OCI-M2 (cell line): ENCODE measurements around the gene CCNC.

Experiments
- DNase-seq: peaks from one replicate; lab custom pipeline; 2025; ENCODE audit not compliant: unreplicated experiment; lab: John Stamatoyannopoulos, UW

CCNC gene

GRCh38 chr6:99568103-99568933, at the start of gene CCNC:
Gene CCNC (minus strand): TSS chr6:99568660. CDS start chr6:99568527, 133 bp downstream.
- peak; percentile 92 for DNase-seq

GRCh38 chr6:99617131-99617530, 48.7 kb upstream of the CCNC start:
- no peak for DNase-seq

GRCh38 chr6:99614430-99615186, 46.1 kb upstream of the CCNC start:
- DNase-seq, result no peak

GRCh38 chr6:99613705-99614429, 45.4 kb upstream of the CCNC start:
- DNase-seq, result peak; percentile 75

- peak; percentile 75 for DNase-seq
These were observed 44.9 kb upstream of the CCNC start for GRCh38 chr6:99613409-99613704.

GRCh38 chr6:99612551-99613408, 44.3 kb upstream of the CCNC start:
- DNase-seq, result no peak

GRCh38 chr6:99611148-99611547, 42.7 kb upstream of the CCNC start:
- no peak for DNase-seq

GRCh38 chr6:99609905-99610489, 41.5 kb upstream of the CCNC start:
- no peak for DNase-seq

- no peak for DNase-seq
These were observed 40.5 kb upstream of the CCNC start for GRCh38 chr6:99608886-99609482.

- DNase-seq, result no peak
These were observed 39.8 kb upstream of the CCNC start for GRCh38 chr6:99608059-99608885.

- no peak for DNase-seq
These were observed 39.1 kb upstream of the CCNC start for GRCh38 chr6:99607416-99608036.

GRCh38 chr6:99606656-99607415, 38.4 kb upstream of the CCNC start, which contains the start of gene PRDM13:
Gene PRDM13 (plus strand): TSS chr6:99606833. CDS start chr6:99607035, 202 bp downstream.
- no peak for DNase-seq

GRCh38 chr6:99605911-99606655, 37.6 kb upstream of the CCNC start:
- no peak for DNase-seq

GRCh38 chr6:99605074-99605734, 36.7 kb upstream of the CCNC start:
- no peak for DNase-seq

- no peak for DNase-seq
These were observed 36.0 kb upstream of the CCNC start for GRCh38 chr6:99604166-99605073.
